ENCODE results near the gene C5AR1.
"Not testable (repeated sequence)": the region's sequence is repeated elsewhere in the genome, so short reads cannot be mapped to it uniquely, and the experiment has no call there.

C5AR1 gene

DNA sequence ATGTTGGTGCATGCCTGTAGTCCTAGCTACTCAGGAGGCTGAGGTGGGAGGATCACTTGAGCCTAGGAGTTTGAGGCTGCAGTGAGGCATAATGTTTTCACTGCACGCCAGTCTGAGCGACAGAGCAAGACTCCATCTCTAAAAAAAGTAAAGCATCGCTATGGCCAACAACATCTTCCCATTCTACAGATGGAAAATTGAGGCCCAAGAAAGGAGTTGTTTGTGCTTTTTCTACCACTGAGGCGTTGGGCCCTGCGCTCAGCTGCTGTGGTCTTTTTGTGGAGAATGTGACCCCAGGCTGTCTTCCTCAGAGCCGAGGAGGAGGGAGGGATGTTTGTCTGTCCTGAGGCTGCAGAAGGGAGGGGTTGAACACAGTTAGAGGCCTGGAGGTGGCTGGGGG lies 21.8 kb downstream of the C5AR1 start:
- DNase-seq = no peak

DNA sequence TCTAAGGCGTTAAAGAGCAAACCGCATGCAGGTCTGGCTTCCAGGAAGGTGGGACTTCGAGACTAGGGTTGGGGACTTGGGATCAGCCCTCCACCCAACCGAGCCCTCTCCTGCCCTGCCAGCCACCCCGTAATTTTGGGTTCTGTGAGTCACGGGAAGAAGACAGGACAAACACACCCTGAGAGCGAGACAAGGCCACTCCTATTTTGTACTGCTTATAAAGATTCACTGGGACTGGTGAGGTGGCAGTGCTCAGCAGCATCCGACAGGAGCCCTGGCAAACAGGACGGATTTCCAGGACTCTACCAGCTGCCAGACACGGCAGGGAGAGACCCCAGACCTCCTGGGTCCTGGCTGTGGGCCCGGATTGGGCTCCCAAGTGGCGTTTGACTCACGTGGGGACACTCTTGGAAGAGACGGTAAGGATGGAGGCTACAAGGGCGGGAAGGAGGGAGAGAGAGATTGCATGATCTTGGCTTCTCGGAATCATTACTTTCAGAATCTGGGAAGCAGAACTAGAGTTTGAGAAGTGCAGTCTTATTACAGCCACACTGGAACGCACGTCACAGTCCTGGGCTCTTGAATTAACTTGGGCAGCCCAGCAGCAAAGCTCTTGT lies 22.4 kb downstream of the C5AR1 start, which contains the start of gene C5AR2:
Gene C5AR2, plus strand, starts transcription at position 245 of the 617 bp plus-strand sequence. CDS start 8,625 bp downstream, outside the sequence.
- no peak for DNase-seq

- not testable (repeated sequence) for DNase-seq
Observed at GRCh38 chr19:47336765-47337718, 27.4 kb downstream of the C5AR1 start.

- no peak for DNase-seq
Observed at GRCh38 chr19:47339196-47339880, 29.7 kb downstream of the C5AR1 start.

- DNase-seq = no peak
Observed at GRCh38 chr19:47340477-47341208, 31.0 kb downstream of the C5AR1 start.

DNA sequence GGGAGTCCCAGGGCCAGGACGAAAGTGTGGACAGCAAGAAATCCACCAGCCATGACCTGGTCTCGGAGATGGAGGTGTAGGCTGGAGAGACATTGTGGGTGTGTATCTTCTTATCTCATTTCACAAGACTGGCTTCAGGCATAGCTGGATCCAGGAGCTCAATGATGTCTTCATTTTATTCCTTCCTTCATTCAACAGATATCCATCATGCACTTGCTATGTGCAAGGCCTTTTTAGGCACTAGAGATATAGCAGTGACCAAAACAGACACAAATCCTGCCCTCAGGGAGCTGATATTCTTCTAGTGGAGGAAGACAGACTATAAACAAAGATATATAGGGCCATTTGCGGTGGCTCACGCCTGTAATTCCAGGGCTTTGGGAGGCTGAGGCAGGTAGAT lies 32.1 kb downstream of the C5AR1 start:
- DNase-seq = no peak

DNA sequence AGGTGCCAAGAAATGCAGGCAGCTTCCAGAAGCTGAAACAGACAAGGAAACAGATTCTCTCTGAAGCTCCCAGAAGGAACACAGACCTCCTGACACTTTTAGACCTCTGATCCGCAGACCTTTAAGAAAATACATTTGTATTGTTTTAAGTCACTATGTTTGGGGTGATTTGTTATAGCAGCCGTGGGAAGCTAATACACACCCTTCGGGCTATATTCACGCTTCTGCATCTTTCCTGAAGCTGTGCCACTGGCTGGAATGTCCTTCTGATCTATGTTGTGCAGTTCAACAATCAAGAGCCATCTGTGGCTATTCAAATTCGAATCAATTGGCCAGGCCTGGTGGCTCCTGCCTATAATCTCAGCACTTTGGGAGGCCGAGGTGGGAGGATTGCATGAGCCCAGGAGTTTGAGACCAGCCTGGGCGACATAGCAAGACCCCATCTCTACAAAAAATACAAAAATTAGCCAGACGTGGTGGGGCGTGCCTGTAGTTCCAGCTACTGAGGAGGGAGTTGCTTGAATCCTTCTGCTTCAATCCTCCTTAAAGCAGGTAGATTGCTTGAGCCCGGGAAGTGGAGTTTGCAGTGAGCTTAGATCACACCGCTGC lies 33.6 kb downstream of the C5AR1 start:
- no peak for DNase-seq

DNA sequence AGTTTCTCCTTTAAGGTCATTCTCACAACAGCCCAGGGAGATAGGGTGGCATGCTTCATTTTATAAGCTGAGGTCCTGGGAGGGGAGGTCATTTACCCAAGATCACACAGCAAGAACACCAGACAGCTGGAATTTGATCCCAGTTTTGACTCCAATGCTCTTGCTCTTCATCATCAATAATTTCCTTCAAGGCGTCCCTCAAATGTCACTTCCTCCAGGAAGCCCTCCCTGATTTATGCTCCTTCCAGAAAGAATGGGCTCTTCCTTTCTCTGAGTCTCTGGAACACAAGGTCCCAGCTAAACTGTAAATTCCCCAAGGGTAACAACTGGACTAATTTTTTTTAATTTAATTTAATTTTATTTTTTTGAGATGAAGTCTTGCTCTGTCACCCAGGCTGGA lies 34.8 kb downstream of the C5AR1 start:
- no peak for DNase-seq

DNA sequence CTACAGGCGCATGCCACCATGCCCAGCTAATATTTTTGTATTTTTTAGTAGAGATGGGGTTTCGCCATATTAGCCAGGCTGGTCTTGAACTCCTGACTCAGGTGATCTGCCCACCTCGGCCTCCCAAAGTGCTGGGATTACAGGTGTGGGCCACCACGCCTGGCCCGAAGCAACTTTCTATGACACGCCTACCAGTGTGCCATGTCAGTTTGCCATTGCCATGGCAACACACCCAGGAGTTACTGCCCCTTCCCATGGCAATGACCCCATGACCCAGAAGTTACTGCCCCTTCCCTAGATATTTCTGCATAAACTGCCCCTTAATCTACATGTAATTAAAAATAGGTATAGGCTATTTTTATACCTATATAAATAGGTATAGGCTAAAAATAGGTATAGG lies 36.4 kb downstream of the C5AR1 start:
- not testable (repeated sequence) for DNase-seq

DNA sequence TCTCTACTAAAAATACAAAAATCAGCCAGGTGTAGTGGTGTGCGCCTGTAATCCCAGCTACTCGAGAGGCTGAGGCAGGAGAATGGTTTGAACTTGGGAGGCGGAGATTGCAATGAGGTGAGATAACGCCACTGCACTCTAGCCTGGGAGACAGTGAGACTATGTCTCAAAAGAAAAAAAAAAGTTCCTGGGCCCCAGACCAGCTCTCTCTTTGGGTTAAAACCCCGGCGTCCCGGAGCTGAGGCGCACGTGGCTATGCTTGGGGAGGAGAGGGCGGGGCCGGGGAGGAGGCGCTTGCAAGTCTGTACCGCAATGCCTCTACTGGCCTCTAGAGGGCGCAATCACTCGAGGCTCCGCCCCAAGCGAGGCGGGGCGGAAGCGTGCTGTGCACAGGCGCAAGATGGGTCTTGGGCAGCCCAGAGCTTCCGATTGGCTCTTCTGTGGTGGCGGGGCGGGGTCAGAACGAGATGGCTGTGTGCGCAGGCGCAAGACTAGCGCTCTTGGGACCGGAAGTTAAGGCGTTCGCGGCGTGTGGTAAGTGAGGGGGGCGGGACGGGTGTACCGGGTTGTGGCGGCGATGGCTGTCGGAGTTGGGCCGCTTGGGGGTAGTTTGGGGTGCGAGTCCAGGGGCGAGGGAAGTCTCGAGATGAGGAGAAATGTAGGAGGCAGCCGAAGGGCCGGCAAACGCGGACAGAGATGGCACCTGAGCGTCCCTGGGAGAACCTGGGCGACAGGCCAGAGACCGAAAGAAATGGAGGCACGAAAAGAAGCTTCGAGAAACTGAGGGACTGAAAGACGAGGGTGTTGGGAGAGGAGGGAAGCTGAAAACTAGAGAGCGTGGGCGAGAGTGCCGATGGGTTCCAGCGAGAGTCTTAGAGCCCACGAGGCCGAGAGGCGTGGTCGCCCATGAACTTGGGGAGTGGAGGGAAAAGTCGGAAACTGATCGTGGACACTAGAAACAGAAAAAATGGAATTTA lies 39.4 kb downstream of the C5AR1 start, which contains the start of gene DHX34:
Gene DHX34, plus strand, starts transcription at position 497 of the 977 bp plus-strand sequence. CDS start 3,716 bp downstream, outside the sequence.
- peak; percentile 88 for DNase-seq

- DNase-seq = no peak
Observed at GRCh38 chr19:47350630-47351029, 41.0 kb downstream of the C5AR1 start.

DNA sequence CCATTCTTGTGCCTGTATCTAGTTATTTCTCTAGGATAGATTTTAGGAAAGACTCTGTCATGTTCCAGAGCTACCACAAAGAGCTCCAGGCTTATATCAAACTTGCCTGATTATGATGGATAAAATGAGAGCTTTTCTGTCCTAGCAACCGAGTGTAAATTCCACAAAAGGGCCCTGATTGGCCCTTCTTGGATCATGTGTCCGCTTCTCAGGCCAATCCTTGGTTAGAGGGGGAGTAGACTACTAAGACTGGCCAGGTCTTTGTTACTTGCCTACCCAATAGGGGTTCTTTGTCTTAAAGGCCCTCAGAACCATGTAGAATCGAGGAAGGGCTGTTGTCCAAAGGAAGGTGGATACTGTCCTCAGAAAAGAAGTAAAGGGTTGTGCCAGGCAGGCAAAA lies 41.9 kb downstream of the C5AR1 start:
- DNase-seq = no peak

GRCh38 chr19:47352095-47352494 lies 42.4 kb downstream of the C5AR1 start:
- no peak for DNase-seq

DNA sequence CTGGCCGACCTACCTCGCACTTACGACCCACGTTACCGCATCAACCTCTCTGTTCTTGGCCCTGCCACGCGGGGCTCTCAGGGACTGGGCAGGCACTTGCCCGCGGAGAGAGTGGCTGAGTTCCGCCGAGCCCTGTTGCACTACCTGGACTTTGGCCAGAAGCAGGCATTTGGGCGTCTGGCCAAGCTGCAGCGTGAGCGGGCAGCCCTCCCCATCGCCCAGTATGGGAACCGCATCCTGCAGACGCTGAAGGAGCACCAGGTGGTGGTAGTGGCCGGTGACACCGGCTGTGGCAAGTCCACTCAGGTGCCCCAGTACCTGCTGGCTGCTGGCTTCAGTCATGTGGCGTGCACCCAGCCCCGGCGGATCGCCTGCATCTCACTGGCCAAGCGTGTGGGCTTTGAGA lies 43.6 kb downstream of the C5AR1 start:
- DNase-seq = no peak

DNA sequence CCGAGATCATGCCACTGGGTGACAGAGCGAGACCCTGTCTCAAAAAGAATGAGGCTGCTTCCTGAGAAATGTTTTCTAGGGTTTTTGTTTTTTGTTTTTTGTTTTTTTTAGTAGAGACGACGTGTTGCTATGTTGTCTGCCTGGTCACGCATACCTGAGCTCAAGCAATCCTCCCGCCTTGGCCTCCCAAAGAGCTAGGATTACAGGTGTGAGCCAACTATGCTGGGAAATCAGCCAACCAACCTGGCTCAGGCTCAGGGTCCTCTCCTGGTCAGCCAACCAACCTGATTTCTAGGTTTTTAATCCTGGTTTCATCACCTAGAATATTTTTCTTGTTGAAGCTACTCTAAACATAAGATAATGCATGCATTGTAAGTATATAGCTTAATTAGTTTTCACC lies 47.2 kb downstream of the C5AR1 start:
- no peak for DNase-seq

GRCh38 chr19:47357788-47358680 lies 48.4 kb downstream of the C5AR1 start:
- no peak for DNase-seq

DNA sequence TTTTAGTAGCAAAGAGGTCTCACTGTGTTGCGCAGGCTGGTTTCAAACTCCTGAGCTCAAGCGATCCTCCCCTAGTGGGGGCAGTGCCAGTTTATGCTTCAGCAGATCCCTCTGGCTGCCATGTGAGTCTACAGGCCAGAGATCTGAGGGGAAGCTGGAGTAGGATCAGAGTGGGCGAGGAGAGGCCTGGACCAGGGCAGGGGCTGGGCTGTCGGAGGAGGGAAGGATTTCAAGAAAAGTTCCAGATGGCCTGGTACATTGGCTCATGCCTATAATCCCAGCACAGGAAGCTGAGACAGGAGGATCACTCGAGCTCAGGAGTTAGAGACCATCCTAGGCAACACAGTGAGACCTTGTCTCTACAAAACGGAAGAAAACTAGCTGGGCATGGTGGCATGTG lies 49.3 kb downstream of the C5AR1 start:
- DNase-seq = no peak

DNA sequence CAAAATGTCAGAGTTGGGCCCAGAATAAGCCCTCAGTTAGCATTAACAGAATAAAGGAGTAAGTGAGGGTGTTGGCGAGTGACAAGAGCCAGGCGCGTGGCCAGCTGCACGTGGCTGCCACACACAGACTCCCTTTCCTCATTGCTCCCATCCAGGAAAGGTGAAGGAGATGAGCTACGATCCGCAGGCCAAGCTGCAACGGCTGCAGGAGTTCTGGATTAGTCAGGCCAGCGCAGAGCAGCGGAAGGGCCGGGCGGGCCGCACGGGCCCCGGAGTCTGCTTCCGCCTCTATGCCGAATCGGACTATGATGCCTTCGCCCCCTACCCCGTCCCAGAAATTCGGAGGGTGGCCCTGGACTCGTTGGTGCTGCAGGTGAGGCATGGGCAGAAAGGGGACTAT lies 52.7 kb downstream of the C5AR1 start:
- DNase-seq = no peak

DNA sequence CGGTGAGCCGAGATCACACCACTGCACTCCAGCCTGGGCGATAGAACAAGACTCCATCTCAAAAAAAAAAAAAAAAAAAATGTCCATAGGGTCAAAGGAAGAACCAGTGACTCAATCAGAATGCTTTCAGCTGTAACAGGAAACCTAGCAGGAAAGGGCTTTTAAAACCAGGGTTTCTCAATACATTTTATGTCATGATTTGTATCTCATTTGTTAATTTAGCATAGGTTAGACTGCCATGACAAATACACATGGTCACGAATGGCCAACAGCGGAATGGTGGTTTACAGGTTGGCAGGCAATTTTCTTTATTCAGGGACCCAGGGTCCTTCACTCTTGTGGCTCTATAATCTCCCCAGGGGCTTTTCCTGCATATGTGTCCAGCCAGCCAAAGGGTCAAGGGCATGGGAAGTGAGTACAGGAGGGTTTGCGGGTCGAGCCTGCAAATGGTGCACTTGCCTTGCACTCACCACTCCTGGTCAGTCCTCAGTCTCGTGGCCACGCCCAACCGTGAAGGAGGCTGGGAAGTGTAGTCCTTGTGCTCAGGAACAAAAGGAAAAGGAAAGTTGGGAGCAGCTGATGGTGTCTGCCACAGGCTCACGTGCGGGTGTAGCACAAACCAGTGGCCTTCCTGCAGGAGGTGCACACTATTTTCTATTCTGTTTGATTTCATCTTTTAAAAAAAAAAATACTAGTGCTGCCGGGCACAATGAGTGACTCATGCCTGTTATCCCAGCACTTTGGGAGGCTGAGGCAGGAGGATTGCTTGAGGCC lies 54.3 kb downstream of the C5AR1 start:
- no peak for DNase-seq
